Measurements from ENCODE around the gene ISCU. TPM values are rescaled to one million over a fixed set of nuclear protein-coding genes. Genes with fewer than 3 reads are reported as not detected.
A peak's percentile ranks its signal among the peaks of the same experiment; 100 is the strongest.

The ISCU gene
- total RNA-seq, 2 donors from 2014 or later = 63.1 to 66.0 TPM

- Histone ChIP-seq H3K4me3 (ENCODE audit: low read length) (no peak overlapping the region), H3K27ac (ENCODE audit: low read depth, low read length) (no peak overlapping the region), H3K36me3 (ENCODE audit: control insufficient read depth, insufficient read depth, low read length) (peaks cover 52% of the 10 kb centered on the region), H3K9ac (ENCODE audit: extremely low read depth, low read length, poor library complexity, severe bottlenecking) (no peak overlapping the region), H3K27me3 (ENCODE audit: control insufficient read depth, insufficient read depth, low read length, poor library complexity, severe bottlenecking) (no peaks in the 10 kb centered on the region), H3K4me1 (ENCODE audit: control insufficient read depth, insufficient read depth, low read length) (no peaks in the 10 kb centered on the region), H3K9me3 (ENCODE audit: control insufficient read depth, low read length) (no peaks in the 10 kb centered on the region)
- Mint-ChIP-seq H3K27ac (no peak overlapping the region), H3K4me1 (peaks cover 3% of the 10 kb centered on the region), H3K4me3 (no peak overlapping the region), H3K9me3 (no peaks in the 10 kb centered on the region), H3K27me3 (ENCODE audit: insufficient read depth) (no peaks in the 10 kb centered on the region), H3K36me3 (ENCODE audit: low read depth) (peaks cover 41% of the 10 kb centered on the region)
- 92 to 100% methylated on average over 2 to 4 of the region's 4 CpGs for WGBS, 2 experiments (ENCODE audit: insufficient coverage in 1 of 2, insufficient read length in 1 of 2)
- TF ChIP-seq CTCF (conservative IDR thresholded peaks at IDR 0.05) = no peak
- DNase-seq = peak; percentile 30
Measured at GRCh38 chr12:108566452-108566851, 4.1 kb downstream of the ISCU start.

- H3K27me3 Mint-ChIP-seq (ENCODE audit: insufficient read depth) = no peaks in the 10 kb centered on the region
- H3K4me3 Mint-ChIP-seq = no peak overlapping the region
- Histone ChIP-seq H3K9ac (ENCODE audit: extremely low read depth, low read length, poor library complexity, severe bottlenecking) (no peak overlapping the region), H3K27me3 (ENCODE audit: control insufficient read depth, insufficient read depth, low read length, poor library complexity, severe bottlenecking) (no peaks in the 10 kb centered on the region), H3K9me3 (ENCODE audit: control insufficient read depth, low read length) (no peaks in the 10 kb centered on the region), H3K36me3 (ENCODE audit: control insufficient read depth, insufficient read depth, low read length) (peaks cover 52% of the 10 kb centered on the region), H3K4me3 (ENCODE audit: low read length) (no peak overlapping the region), H3K4me1 (ENCODE audit: control insufficient read depth, insufficient read depth, low read length) (no peaks in the 10 kb centered on the region), H3K27ac (ENCODE audit: low read depth, low read length) (no peak overlapping the region)
- 91% methylated on average over 7 of the region's 7 CpGs for WGBS, 2 experiments (ENCODE audit: insufficient coverage in 1 of 2, insufficient read length in 1 of 2)
- TF ChIP-seq CTCF (conservative IDR thresholded peaks at IDR 0.05) = no peak
- peaks cover 3% of the 10 kb centered on the region for H3K4me1 Mint-ChIP-seq
- no peak overlapping the region for H3K27ac Mint-ChIP-seq
- peaks cover 41% of the 10 kb centered on the region for H3K36me3 Mint-ChIP-seq (ENCODE audit: low read depth)
- DNase-seq = peak; percentile 13
- no peaks in the 10 kb centered on the region for H3K9me3 Mint-ChIP-seq
Measured at GRCh38 chr12:108567406-108568337, 5.3 kb downstream of the ISCU start.

- Mint-ChIP-seq H3K9me3 (no peaks in the 10 kb centered on the region), H3K27ac (no peak overlapping the region), H3K27me3 (ENCODE audit: insufficient read depth) (no peaks in the 10 kb centered on the region), H3K36me3 (ENCODE audit: low read depth) (peaks cover 41% of the 10 kb centered on the region), H3K4me3 (no peak overlapping the region), H3K4me1 (no peaks in the 10 kb centered on the region)
- H3K4me3 ChIP-seq (ENCODE audit: low read length) = no peak overlapping the region
- no peaks in the 10 kb centered on the region for H3K9me3 ChIP-seq (ENCODE audit: control insufficient read depth, low read length)
- no peak overlapping the region for H3K9ac ChIP-seq (ENCODE audit: extremely low read depth, low read length, poor library complexity, severe bottlenecking)
- peaks cover 52% of the 10 kb centered on the region for H3K36me3 ChIP-seq (ENCODE audit: control insufficient read depth, insufficient read depth, low read length)
- TF ChIP-seq CTCF (conservative IDR thresholded peaks at IDR 0.05) = no peak
- H3K27me3 ChIP-seq (ENCODE audit: control insufficient read depth, insufficient read depth, low read length, poor library complexity, severe bottlenecking) = no peaks in the 10 kb centered on the region
- DNase-seq = peak; percentile 41
- H3K27ac ChIP-seq (ENCODE audit: low read depth, low read length) = no peak overlapping the region
- H3K4me1 ChIP-seq (ENCODE audit: control insufficient read depth, insufficient read depth, low read length) = no peaks in the 10 kb centered on the region
- 95 to 98% methylated on average over 7 to 10 of the region's 10 CpGs for WGBS, 2 experiments (ENCODE audit: insufficient coverage in 1 of 2, insufficient read length in 1 of 2)
Measured at GRCh38 chr12:108568338-108569154, 6.2 kb downstream of the ISCU start.

Data from endodermal cell (in vitro differentiated cells).